AG04450 (cell line): ENCODE results near the gene ULK4. TPM values are rescaled to one million over a fixed set of nuclear protein-coding genes. Genes with fewer than 3 reads are reported as not detected.

ENCODE experiments used
- CTCF ChIA-PET: fragments of 300-600, 350-600 bp; formaldehyde crosslinking; extraction: SDS; loops from one replicate; lab custom pipeline; 2022; ENCODE audit warnings: antibody characterized with exemption, inconsistent platforms; lab: Charles Lee
- POLR2A ChIA-PET: fragments of 350-600 bp; formaldehyde crosslinking; extraction: SDS; loops from one replicate; lab custom pipeline; 2021; ENCODE audit warnings: antibody characterized with exemption, inconsistent platforms; lab: Yijun Ruan, JAX
- DNase-seq: peaks from one replicate; pipeline ENCODE4 v3.0.0-alpha.2; 2011; ENCODE audit warnings: low read depth, low spot score
- H3K27ac ChIP-seq: one replicate; pipeline ENCODE4 v1.5.1; 2012; ENCODE audit warnings: low read depth, low read length, control low read depth
- H3K27me3 ChIP-seq: one replicate; pipeline ENCODE4 v1.6.0; 2012; ENCODE audit warnings: low read length; ENCODE audit not compliant: control insufficient read depth, insufficient read depth
- H3K4me3 ChIP-seq: 2 replicates; pipeline ENCODE4 v1.5.1; 2011; ENCODE audit warnings: mild to moderate bottlenecking, low read depth, low read length, control low read depth
- H3K9me3 ChIP-seq: 2 replicates; pipeline ENCODE4 v1.5.1; 2012; ENCODE audit warnings: low read length; ENCODE audit not compliant: control insufficient read depth, insufficient read depth
- CTCF ChIP-seq: IDR thresholded peaks from 2 replicates; pipeline ENCODE4 v1.5.1; 2011; ENCODE audit warnings: low read depth, low read length, control low read depth, inconsistent platforms
- polyA plus RNA-seq: library from polyadenylated mRNA; depleted of rRNA; stranded (reverse); fragments of >200 nt; gene quantifications from 2 replicates; pipeline ENCODE4 v1.2.3, GENCODE V29; 2011

The ULK4 gene
- polyA plus RNA-seq, 1 experiment = 3.7 TPM

DNA sequence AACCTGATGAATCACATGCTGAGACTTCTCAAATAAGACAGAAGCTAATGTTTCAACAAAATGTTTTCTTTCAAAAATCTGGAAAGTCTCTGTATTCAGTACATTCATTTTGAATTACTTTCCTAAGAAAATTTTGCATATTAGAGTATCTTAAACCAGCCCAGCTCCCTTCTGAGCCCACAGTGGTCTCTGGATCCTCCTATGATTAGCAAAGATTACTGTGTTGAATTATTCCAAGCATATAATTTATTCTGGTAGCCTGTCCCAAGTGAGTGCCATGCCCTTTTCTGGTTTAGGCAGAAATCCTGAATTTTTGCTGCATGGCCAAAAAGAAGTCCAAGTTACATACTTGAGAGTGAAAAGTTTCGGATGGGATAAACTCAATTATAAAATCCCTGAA lies 483.6 kb downstream of the ULK4 start:
- CTCF ChIA-PET = no interaction called here
- H3K27me3 ChIP-seq = no peaks in the 10 kb centered on the region
- TF ChIP-seq CTCF = no peak
- no peak overlapping the region for H3K27ac ChIP-seq
- POLR2A ChIA-PET = no interaction called here
- H3K9me3 ChIP-seq = no peaks in the 10 kb centered on the region; the same call in 1 of the 2 replicates
- H3K4me3 ChIP-seq = no peak overlapping the region
- DNase-seq = no peak

GRCh38 chr3:41477399-41478014 lies 484.4 kb downstream of the ULK4 start:
- Histone ChIP-seq H3K4me3 (no peak overlapping the region), H3K27ac (no peak overlapping the region), H3K9me3 (no peaks in the 10 kb centered on the region; the same call in 1 of the 2 replicates), H3K27me3 (no peaks in the 10 kb centered on the region)
- ChIA-PET POLR2A (no interaction called here), CTCF (no interaction called here)
- no peak for TF ChIP-seq CTCF
- no peak for DNase-seq

GRCh38 chr3:41469083-41469482 lies 492.8 kb downstream of the ULK4 start:
- ChIA-PET POLR2A (no interaction called here), CTCF (no interaction called here)
- Histone ChIP-seq H3K4me3 (no peak overlapping the region), H3K27me3 (no peaks in the 10 kb centered on the region), H3K9me3 (no peaks in the 10 kb centered on the region; the same call in 1 of the 2 replicates), H3K27ac (no peak overlapping the region)
- no peak for DNase-seq
- TF ChIP-seq CTCF = no peak

DNA sequence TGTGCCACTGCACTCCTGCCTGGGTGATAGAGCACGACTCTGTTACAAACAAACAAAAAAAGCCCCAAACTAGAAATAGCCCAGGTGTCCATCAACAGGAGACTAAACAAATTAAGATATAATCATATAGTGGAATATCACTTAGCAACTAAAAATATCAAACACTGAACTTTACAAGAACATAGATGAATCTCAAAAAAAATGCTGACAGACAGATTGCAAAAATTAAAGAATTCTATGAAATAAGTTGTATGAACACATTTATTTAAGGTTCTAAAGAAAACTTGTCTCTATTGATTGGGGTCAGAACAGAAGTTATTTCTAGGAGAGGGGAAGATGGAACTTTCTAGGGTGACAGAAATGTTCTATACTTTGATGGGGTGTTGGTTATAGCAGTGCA lies 494.4 kb downstream of the ULK4 start:
- Histone ChIP-seq H3K4me3 (no peak overlapping the region), H3K27ac (no peak overlapping the region), H3K9me3 (no peaks in the 10 kb centered on the region), H3K27me3 (no peaks in the 10 kb centered on the region)
- POLR2A ChIA-PET = no interaction called here
- CTCF ChIA-PET = no interaction called here
- TF ChIP-seq CTCF = no peak
- DNase-seq = no peak

GRCh38 chr3:41464858-41465257 lies 497.0 kb downstream of the ULK4 start:
- no peak overlapping the region for H3K4me3 ChIP-seq
- H3K27me3 ChIP-seq = no peaks in the 10 kb centered on the region
- DNase-seq = no peak
- H3K9me3 ChIP-seq = no peaks in the 10 kb centered on the region
- H3K27ac ChIP-seq = no peak overlapping the region
- no peak for TF ChIP-seq CTCF
- CTCF ChIA-PET = no interaction called here
- POLR2A ChIA-PET = no interaction called here
